ENCODE measurements around the gene NMUR1.

Gene NMUR1

DNA sequence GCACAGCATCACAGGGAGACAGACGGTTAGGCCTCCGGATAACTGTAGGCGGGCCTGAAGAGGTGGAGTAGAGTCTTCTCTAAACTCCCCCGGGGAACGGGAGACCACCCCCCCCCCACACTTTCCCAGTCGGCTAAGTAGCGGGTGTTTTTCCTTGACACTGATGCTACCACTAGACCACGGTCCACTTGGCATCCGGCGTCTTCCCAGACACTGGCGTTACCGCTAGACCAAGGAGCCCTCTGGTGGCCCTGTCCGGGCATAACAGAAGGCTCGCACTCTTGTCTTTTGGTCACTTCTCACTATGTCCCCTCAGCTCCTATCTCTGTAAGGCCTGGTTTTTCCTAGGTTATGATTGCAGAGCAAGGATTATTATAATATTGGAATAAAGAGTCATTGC is 40.3 kb downstream of the NMUR1 start:
- H3K4me3 Mint-ChIP-seq = no peak overlapping the region
- H3K27ac Mint-ChIP-seq = no peak overlapping the region
- H3K4me1 Mint-ChIP-seq = no peaks in the 10 kb centered on the region
- H3K9me3 Mint-ChIP-seq = no peaks in the 10 kb centered on the region
- no peaks in the 10 kb centered on the region for H3K36me3 Mint-ChIP-seq
- DNase-seq (ENCODE audit: low spot score in 2 of 2) (no peak), ATAC-seq (no peak)

DNA sequence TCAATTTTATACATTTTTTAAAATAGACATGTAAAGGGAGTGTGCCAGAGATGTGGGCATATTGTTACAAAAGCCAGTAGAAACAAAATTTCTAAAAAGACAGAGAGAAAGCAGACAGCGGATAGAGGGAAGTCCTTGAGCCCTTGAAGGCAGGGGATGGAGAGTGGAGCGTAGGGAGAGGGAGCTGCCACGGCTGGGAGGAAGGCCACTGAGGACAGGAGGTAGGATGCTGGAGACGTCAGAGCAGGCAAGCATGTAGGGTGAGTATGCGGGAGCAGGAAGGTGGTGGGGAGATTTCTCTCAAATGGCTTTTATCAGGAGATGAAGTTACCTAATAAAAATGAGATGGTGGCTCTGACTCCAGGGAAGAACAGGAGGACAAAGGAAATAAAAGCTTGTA is 41.9 kb downstream of the NMUR1 start:
- peaks cover 5% of the 10 kb centered on the region for H3K4me1 Mint-ChIP-seq
- H3K9me3 Mint-ChIP-seq = no peaks in the 10 kb centered on the region
- no peaks in the 10 kb centered on the region for H3K36me3 Mint-ChIP-seq
- H3K4me3 Mint-ChIP-seq = no peak overlapping the region
- no peak for ATAC-seq
- H3K27ac Mint-ChIP-seq = no peak overlapping the region
- DNase-seq (ENCODE audit: low spot score in 2 of 2) = no peak

DNA sequence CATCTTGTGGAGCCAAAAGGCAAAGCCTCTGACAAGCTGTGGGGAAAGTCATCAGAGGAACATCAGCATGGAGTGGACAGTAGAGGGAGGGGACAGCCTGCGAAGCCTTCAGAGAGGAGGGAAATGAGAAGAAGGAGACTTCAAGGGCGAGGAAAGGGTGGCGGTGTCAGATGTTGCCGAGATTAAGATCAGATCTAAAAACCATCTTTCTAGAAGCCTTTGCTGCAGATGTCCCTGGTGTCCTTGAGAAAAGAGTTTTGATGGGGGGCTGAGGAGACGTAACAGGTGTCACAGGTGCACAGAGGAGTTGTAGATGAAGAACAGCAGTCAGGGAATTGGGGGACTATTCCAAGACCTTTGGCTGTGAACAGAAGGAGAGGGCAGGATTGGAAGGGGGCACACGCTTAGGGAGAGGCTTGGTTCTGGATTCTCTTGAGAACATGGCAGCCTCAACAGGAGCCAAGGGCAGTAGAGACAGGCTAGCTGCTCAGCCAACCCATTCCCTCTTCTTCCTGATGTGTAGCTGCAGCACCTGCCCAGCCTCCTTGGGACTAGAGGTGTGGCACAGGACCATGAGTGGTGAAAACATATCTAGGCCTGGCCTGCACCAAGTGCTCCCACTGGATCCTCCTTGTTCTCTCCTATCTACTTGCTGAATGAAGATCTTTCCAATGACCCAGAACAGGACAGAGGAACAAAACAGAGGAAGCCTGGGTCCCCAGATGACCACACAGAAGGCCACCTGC is 43.2 kb downstream of the NMUR1 start:
- Mint-ChIP-seq H3K9me3 (no peaks in the 10 kb centered on the region), H3K4me1 (peaks cover 15% of the 10 kb centered on the region), H3K27ac (no peak overlapping the region), H3K4me3 (no peak overlapping the region), H3K36me3 (peaks cover 6% of the 10 kb centered on the region)
- DNase-seq (ENCODE audit: low spot score in 2 of 2) (no peak), ATAC-seq (no peak)

DNA sequence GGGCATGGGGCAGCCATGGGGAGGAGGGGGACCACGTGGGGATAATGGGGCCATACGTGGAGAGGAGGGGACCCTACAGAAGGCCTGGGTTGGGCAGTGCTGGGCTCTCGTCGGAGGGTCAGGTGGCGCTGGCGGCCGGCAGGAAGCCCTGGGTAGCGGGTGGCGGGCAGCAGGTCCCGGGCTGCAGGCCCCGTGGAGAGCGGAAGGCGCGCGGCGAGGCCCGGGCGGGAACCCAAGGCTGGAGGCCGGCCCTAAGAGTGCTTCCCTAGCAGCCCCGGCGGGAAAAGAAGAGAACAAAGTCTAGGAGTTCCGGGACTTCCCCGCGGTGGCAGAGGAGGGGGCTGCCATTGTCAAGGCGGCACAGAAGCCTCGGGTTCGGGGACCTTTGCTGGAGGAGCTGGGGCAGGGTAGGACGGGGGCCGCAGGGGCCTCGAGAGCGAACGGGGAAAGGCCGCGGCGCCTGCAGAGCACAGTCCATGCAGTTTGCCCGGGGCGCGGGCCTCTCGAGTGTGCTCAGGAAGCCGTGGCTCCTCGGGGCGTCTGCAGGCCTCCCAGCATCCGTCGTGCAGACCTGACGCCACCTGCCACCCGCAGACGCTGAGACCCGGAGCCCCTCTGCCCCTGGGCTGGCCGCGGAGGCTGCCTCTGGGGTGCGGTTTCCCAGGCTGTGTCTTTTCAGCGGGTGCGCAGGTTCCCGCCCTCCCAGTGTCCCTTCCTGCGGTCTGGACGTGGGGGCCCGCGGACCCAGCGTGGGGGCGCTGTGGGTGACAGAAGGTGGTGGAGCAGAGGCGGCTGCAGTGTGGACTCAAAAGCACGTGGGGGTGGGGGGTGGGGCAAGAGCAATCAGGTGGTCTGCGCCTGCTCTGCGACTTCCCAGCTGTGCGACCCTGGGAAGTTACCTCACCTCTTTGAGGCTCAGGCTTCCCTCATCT is 46.6 kb downstream of the NMUR1 start:
- DNase-seq (ENCODE audit: low spot score in 2 of 2) (peak; percentile 16 to 54), ATAC-seq (peak; percentile 60)
- Mint-ChIP-seq H3K4me3 (peak overlapping the region; percentile 74), H3K36me3 (peaks cover 6% of the 10 kb centered on the region), H3K4me1 (peaks cover 15% of the 10 kb centered on the region), H3K27ac (peak overlapping the region; percentile 93), H3K9me3 (no peaks in the 10 kb centered on the region)

DNA sequence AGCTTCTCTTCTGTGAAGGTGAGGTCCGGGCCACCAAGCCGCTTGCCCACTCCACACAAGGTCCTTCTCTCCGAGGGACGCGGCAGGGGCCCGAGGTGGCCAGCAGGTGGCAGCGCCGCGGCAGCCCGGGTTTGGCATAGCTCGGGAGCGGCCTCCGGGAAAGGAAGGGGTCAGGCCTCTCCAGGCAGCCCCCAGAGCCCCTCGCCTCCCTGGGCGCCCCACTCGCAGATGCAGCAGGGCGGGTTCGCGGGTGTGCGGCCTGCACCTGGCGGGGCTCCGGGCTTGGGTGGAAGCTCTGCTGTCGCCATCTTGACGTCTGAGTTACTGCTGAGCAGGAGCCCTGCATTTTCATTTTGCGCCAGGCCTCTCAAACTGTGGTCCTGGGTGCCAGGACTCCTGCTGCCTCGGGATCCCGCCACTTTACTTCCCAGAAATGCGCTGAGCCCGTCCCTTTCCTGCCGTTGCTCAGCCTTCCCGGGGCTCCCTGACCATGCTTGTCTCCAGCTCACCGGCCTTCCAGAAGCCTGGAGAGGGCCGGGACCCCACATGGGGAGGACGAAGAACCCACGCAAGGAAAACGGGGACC is 47.3 kb downstream of the NMUR1 start:
- peak overlapping the region; percentile 93 for H3K27ac Mint-ChIP-seq
- ATAC-seq (peak; percentile 90), DNase-seq (ENCODE audit: low spot score in 2 of 2) (peak; percentile 72 to 84)
- peaks cover 6% of the 10 kb centered on the region for H3K36me3 Mint-ChIP-seq
- peaks cover 15% of the 10 kb centered on the region for H3K4me1 Mint-ChIP-seq
- H3K9me3 Mint-ChIP-seq = no peaks in the 10 kb centered on the region
- peak overlapping the region; percentile 74 for H3K4me3 Mint-ChIP-seq

DNA sequence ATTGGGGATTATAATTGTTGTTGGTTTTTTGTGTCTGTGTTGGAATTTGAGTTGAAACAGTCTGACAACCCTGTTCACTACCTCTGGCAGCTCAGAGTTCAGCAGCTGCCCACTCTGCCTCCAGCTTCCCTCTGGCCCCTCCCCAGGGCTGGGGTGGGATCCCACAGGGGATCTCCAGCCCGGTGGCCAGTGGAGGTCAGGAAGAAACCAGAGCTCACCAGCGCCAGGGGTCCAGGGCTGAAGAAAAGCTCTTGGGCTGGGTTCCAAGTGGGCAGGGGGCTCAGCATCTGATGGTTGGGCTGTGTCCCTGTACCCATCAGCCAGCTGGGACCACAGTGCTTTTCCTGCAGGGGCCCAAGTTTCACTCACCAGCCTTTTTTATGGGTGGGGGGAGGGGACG is 49.5 kb downstream of the NMUR1 start:
- no peaks in the 10 kb centered on the region for H3K9me3 Mint-ChIP-seq
- no peak for DNase-seq (ENCODE audit: low spot score in 2 of 2)
- H3K36me3 Mint-ChIP-seq = peaks cover 6% of the 10 kb centered on the region
- no peak overlapping the region for H3K27ac Mint-ChIP-seq
- ATAC-seq = no peak
- no peak overlapping the region for H3K4me3 Mint-ChIP-seq
- peaks cover 15% of the 10 kb centered on the region for H3K4me1 Mint-ChIP-seq

DNA sequence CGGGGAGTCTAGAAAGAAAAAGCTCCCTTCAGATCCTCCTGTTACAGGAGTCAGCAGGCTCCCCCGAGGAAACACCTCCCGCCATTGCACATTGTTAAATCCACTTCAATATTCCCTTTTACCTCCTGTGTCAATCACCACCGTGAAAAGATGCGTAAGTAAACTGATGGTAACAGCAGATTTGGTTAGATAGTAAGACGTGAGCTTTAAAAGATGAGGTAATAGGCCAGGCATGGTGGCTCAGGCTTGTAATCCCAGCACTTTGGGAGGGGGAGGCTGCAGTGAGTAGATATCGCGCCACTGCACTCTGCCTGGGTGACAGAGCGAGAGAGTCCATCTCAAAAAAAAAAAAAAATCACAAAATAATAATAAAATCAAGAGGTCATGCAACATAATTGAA is 50.8 kb downstream of the NMUR1 start:
- ATAC-seq (no peak), DNase-seq (ENCODE audit: low spot score in 2 of 2) (no peak)
- H3K9me3 Mint-ChIP-seq = no peaks in the 10 kb centered on the region
- peaks cover 15% of the 10 kb centered on the region for H3K4me1 Mint-ChIP-seq
- H3K4me3 Mint-ChIP-seq = no peak overlapping the region
- no peak overlapping the region for H3K27ac Mint-ChIP-seq
- peaks cover 6% of the 10 kb centered on the region for H3K36me3 Mint-ChIP-seq

DNA sequence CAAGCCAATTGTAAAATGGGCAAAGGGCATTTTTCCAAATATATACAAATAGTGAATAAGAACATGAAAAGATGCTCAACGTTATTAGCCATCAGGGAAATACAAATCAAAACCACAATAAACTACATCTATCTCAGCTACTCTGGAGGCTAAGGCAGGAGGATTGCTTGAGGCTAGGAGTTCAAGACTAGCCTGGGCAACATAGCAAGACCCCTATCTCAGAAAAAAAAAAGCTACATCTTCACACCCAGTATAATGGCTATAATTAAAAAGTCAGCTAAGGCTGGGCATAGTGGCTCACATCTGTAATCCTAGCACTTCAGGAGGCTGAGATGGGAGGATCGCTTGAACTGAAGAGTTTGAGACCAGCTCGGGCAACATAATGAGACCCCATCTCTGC is 53.3 kb downstream of the NMUR1 start:
- DNase-seq (ENCODE audit: low spot score in 2 of 2) (no peak), ATAC-seq (no peak)
- H3K36me3 Mint-ChIP-seq = peaks cover 6% of the 10 kb centered on the region
- no peak overlapping the region for H3K27ac Mint-ChIP-seq
- no peaks in the 10 kb centered on the region for H3K9me3 Mint-ChIP-seq
- H3K4me1 Mint-ChIP-seq = no peaks in the 10 kb centered on the region
- no peak overlapping the region for H3K4me3 Mint-ChIP-seq

DNA sequence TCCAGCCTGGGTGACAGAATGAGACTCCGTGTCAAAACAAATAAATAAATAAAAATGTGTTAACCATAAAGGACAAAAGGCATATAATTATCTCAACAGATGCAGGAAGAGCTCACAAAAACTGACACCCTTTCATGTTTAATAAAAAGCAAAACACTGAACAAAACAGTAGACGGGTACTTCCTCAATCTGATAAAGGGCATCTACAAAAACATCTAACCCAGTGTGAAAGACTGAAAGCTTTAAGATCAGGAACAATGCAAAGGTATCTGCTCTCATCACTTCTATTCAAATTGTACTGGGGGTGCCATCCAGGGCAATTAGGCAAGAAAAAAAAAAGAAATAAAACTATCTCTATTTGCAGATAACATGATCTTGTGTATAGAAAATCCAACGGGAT is 54.3 kb downstream of the NMUR1 start:
- Mint-ChIP-seq H3K36me3 (peaks cover 6% of the 10 kb centered on the region), H3K4me3 (no peak overlapping the region), H3K4me1 (no peaks in the 10 kb centered on the region), H3K9me3 (no peaks in the 10 kb centered on the region), H3K27ac (no peak overlapping the region)
- DNase-seq (ENCODE audit: low spot score in 2 of 2) (no peak), ATAC-seq (no peak)

Data from stimulated activated effector memory CD8-positive, alpha-beta T cell treated with anti-CD3 and anti-CD28 coated beads, Interleukin-12 subunit alpha, Interleukin-12 subunit beta, amount 100 ng/mL, for 72 hours (primary cell).